OCI-LY1 (cell line): ENCODE measurements around the gene DEFB108B.
"Not testable (repeated sequence)": the region's sequence is repeated elsewhere in the genome, so short reads cannot be mapped to it uniquely, and the experiment has no call there.

Experiments used
- EZH2 ChIP-seq: fragments of 200-600 bp; sonication (generic), shearing (Covaris generic); IDR thresholded peaks from 2 replicates; pipeline ENCODE4 v1.8.0; 2017; ENCODE audit warnings: borderline replicate concordance, mixed run types, mild to moderate bottlenecking, antibody characterized with exemption, low read length, moderate library complexity, mixed read lengths
- TF ChIP-seq, protein P1 (sequence below): fragments of 200-600 bp; sonication (generic), shearing (Covaris generic); IDR thresholded peaks from 2 replicates; pipeline ENCODE4 v1.5.1; 2017; ENCODE audit warnings: mild to moderate bottlenecking, antibody characterized with exemption, low read length, moderate library complexity, mixed read lengths

DNA sequence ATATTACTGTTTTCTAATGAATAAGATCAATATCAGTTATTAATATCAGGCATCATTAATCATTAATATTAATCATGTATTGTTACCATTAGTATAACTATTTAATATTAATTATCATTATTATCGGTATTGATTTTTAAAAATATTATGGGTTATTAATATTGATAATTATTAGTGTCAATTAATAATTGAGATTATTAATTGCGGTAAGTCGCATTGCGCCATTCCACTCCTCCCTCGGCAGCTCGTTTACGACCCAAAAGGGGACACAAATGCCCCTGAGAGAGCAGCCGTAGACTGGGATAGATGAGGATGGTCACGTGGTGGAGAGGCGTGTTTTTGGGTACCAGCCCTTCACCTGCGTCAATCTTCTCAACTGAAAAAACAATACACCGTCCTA lies 52.8 kb downstream of the DEFB108B start:
- TF ChIP-seq, protein P1, sequence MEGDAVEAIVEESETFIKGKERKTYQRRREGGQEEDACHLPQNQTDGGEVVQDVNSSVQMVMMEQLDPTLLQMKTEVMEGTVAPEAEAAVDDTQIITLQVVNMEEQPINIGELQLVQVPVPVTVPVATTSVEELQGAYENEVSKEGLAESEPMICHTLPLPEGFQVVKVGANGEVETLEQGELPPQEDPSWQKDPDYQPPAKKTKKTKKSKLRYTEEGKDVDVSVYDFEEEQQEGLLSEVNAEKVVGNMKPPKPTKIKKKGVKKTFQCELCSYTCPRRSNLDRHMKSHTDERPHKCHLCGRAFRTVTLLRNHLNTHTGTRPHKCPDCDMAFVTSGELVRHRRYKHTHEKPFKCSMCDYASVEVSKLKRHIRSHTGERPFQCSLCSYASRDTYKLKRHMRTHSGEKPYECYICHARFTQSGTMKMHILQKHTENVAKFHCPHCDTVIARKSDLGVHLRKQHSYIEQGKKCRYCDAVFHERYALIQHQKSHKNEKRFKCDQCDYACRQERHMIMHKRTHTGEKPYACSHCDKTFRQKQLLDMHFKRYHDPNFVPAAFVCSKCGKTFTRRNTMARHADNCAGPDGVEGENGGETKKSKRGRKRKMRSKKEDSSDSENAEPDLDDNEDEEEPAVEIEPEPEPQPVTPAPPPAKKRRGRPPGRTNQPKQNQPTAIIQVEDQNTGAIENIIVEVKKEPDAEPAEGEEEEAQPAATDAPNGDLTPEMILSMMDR: not testable (repeated sequence)
- TF ChIP-seq EZH2: not testable (repeated sequence)
